ENCODE data around the gene CDKAL1. TPM values are rescaled to one million over a fixed set of nuclear protein-coding genes. Genes with fewer than 3 reads are reported as not detected.

CDKAL1 gene
- total and polyA plus RNA-seq, 10 of the 15 experiments (the other 5 are each of a cell fraction or from before 2014, with no cell fraction given) = 10.7 to 26.9 (median 17.3) TPM

GRCh38 chr6:21084656-21085055 lies 550.4 kb downstream of the CDKAL1 start:
- in situ Hi-C loops (cut with MboI) (no loop called here), intact Hi-C loops (cut with micrococcal nuclease; ENCODE audit: unreplicated experiment) (no loop called here)
- TF ChIP-seq SREBF1 (IDR thresholded peaks at IDR 0.05; ENCODE audit: low read length) = no peak
- no peak for TF ChIP-seq MAX (IDR thresholded peaks at IDR 0.05; ENCODE audit: low read depth, low read length)
- no peak for TF ChIP-seq IRF4 (IDR thresholded peaks at IDR 0.05; ENCODE audit: low read depth, low read length)
- no peak overlapping the region for H2AFZ ChIP-seq (ENCODE audit: control insufficient read depth, low read depth, low read length)
- no peaks in the 10 kb centered on the region for H3K27me3 ChIP-seq (replicated peaks in 1 of 2; ENCODE audit: control insufficient read depth in 2 of 2, insufficient read depth in 2 of 2, low read length in 1 of 2)
- no peak overlapping the region for H3K4me2 ChIP-seq (ENCODE audit: control insufficient read depth, insufficient read depth)
- no peak overlapping the region for H3K4me3 ChIP-seq
- no peak overlapping the region for H3K27ac ChIP-seq (ENCODE audit: control insufficient read depth, insufficient read depth)
- no TSS peak for BruUV-seq (replicated peaks)
- ChIA-PET SMC1A (ENCODE audit: uncharacterized antibody, unreplicated experiment) (no interaction called here), POLR2A (no interaction called here), CTCF (interaction anchor here (0.9 kb wide), 1 partner anchor 10 kb away, joined by 4 read pairs; no protein-coding TSS in a partner anchor), RAD21 (ENCODE audit: unreplicated experiment) (no interaction called here)
- ATAC-seq (no peak), DNase-seq (ENCODE audit: low read depth, low spot score) (no peak), FAIRE-seq (no peak)
- no peaks in the 10 kb centered on the region for H3K9me3 ChIP-seq (replicated peaks; ENCODE audit: control insufficient read depth, insufficient read depth, low read length)
- WGBS (ENCODE audit: insufficient coverage, insufficient replicate concordance, low lambda C conversion rate, missing lambda C conversion rate) = 57% methylated on average over 2 of the region's 2 CpGs
- no peaks in the 10 kb centered on the region for H3K79me2 ChIP-seq (ENCODE audit: control insufficient read depth, insufficient read depth, low read length)
- no peaks in the 10 kb centered on the region for H3K4me1 ChIP-seq (ENCODE audit: control insufficient read depth, insufficient read depth, low read length)
- H3K36me3 ChIP-seq (ENCODE audit: control insufficient read depth in 2 of 2, insufficient read depth in 2 of 2, low read length in 1 of 2) = no peaks in the 10 kb centered on the region; a peak in 1 of 4 replicates
- H3K9ac ChIP-seq (ENCODE audit: control insufficient read depth, insufficient read depth, low read length) = no peak overlapping the region
- no peaks in the 10 kb centered on the region for H4K20me1 ChIP-seq (ENCODE audit: control insufficient read depth, insufficient read depth)

- Histone ChIP-seq H3K79me2 (ENCODE audit: control insufficient read depth, insufficient read depth, low read length) (no peaks in the 10 kb centered on the region), H3K36me3 (ENCODE audit: control insufficient read depth in 2 of 2, insufficient read depth in 2 of 2, low read length in 1 of 2) (no peaks in the 10 kb centered on the region; a peak in 1 of 4 replicates), H3K27me3 (replicated peaks in 1 of 2; ENCODE audit: control insufficient read depth in 2 of 2, insufficient read depth in 2 of 2, low read length in 1 of 2) (no peaks in the 10 kb centered on the region), H3K9me3 (replicated peaks; ENCODE audit: control insufficient read depth, insufficient read depth, low read length) (no peaks in the 10 kb centered on the region), H4K20me1 (ENCODE audit: control insufficient read depth, insufficient read depth) (no peaks in the 10 kb centered on the region), H3K4me3 (no peak overlapping the region), H3K4me2 (ENCODE audit: control insufficient read depth, insufficient read depth) (no peak overlapping the region), H3K4me1 (ENCODE audit: control insufficient read depth, insufficient read depth, low read length) (no peaks in the 10 kb centered on the region), H3K27ac (ENCODE audit: control insufficient read depth, insufficient read depth) (no peak overlapping the region), H2AFZ (ENCODE audit: control insufficient read depth, low read depth, low read length) (no peak overlapping the region), H3K9ac (ENCODE audit: control insufficient read depth, insufficient read depth, low read length) (no peak overlapping the region)
- ChIA-PET POLR2A (no interaction called here), SMC1A (ENCODE audit: uncharacterized antibody, unreplicated experiment) (no interaction called here), CTCF (interaction anchor here (0.9 kb wide), 1 partner anchor 9 kb away, joined by 4 read pairs; no protein-coding TSS in a partner anchor), RAD21 (ENCODE audit: unreplicated experiment) (no interaction called here)
- in situ Hi-C loops (cut with MboI) = no loop called here
- FAIRE-seq (no peak), DNase-seq (ENCODE audit: low read depth, low spot score) (no peak), ATAC-seq (no peak)
- WGBS (ENCODE audit: insufficient coverage, insufficient replicate concordance, low lambda C conversion rate, missing lambda C conversion rate) = 74% methylated on average over 3 of the region's 3 CpGs
- intact Hi-C loops (cut with micrococcal nuclease; ENCODE audit: unreplicated experiment) = no loop called here
- no TSS peak for BruUV-seq (replicated peaks)
- TF ChIP-seq IRF5 (IDR thresholded peaks at IDR 0.05; ENCODE audit: borderline replicate concordance) (no peak), E2F4 (IDR thresholded peaks at IDR 0.05; ENCODE audit: low read depth, low read length) (no peak), ZNF687 (IDR thresholded peaks at IDR 0.05) (no peak)
Observed at GRCh38 chr6:21085211-21085610, 551.0 kb downstream of the CDKAL1 start.
